Liver (tissue), 3 donors: ENCODE results near the gene PIEZO1.

ENCODE experiments used
- FOXA1 ChIP-seq: IDR thresholded peaks from 2 replicates; pipeline ENCODE4 v1.6.1; 2016; ENCODE audit warnings: antibody characterized with exemption
- HNF4G ChIP-seq: IDR thresholded peaks from 2 replicates; pipeline ENCODE4 v1.6.1; 2016; ENCODE audit warnings: antibody characterized with exemption
- JUND ChIP-seq, 2 donors: IDR thresholded peaks; 2 replicates each; pipeline ENCODE4 v1.6.1; 2016; ENCODE audit warnings: antibody characterized with exemption in 2 of 2
- NR2F2 ChIP-seq: IDR thresholded peaks from 2 replicates; pipeline ENCODE4 v1.6.1; 2016; ENCODE audit warnings: antibody characterized with exemption
- SP1 ChIP-seq: IDR thresholded peaks from 2 replicates; pipeline ENCODE4 v1.6.1; 2018; ENCODE audit warnings: antibody characterized with exemption, mild to moderate bottlenecking
- TAF1 ChIP-seq: conservative IDR thresholded peaks from 2 replicates; pipeline ENCODE4 v1.6.1; 2016; ENCODE audit warnings: antibody characterized with exemption, mild to moderate bottlenecking
- YY1 ChIP-seq: IDR thresholded peaks from 2 replicates; pipeline ENCODE4 v1.6.1; 2016; ENCODE audit warnings: antibody characterized with exemption, mild to moderate bottlenecking
- TF ChIP-seq, protein P1 (sequence below): fragments of 150-350 bp; IDR thresholded peaks from 2 replicates; pipeline ENCODE4 v1.5.1; 2017; ENCODE audit warnings: improper control_type of control experiment, low read depth, low read length; ENCODE audit not compliant: missing input control
- TF ChIP-seq, protein P2 (sequence below): IDR thresholded peaks from 2 replicates; pipeline ENCODE4 v1.6.1; 2016; ENCODE audit warnings: antibody characterized with exemption
- TF ChIP-seq, protein P3 (sequence below): IDR thresholded peaks from 2 replicates; pipeline ENCODE4 v1.6.1; 2016; ENCODE audit warnings: antibody characterized with exemption
- TF ChIP-seq, protein P4 (sequence below): IDR thresholded peaks from 2 replicates; pipeline ENCODE4 v1.6.1; 2016; ENCODE audit warnings: antibody characterized with exemption
- TF ChIP-seq, protein P5 (sequence below): IDR thresholded peaks from 2 replicates; pipeline ENCODE4 v1.6.1; 2016; ENCODE audit warnings: antibody characterized with exemption, mild to moderate bottlenecking
- donor health status: healthy.
- donor health status: healthy.

DNA sequence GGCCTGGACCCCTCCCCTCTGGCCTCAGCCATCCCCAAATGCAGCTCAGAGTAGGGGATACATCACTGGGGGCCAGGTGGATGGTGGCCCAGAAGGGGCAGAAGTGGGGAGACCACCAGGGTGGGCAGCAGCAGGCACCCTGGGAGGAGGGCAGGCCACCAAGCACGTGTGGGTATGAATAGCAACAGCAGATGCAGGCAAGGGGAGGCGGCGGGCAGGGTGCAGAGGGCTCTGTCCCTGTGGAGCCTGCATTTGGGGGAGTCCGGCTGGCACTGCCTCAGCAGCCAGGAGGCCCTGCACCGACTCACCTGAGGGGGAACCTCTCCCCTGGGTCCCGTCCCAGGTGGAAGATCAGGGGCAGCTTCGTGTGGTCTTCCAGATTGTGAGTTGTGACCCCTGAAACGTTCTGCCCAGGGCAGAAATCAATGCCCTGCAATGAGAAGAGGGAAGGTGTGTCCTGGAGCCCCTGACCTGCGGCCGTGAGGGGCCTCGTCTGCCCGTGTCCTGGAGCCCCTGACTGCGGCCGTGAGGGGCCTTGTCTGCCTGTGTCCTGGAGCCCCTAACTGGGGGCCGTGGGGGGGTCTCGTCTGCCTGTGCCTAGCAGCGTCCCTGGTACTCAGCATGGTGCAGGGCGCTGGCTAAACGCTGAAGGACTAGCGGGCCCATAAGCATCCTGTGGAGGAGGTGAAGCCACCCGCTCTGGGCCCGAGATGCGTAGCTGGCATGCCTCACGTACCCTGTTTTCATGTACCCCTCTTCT, 37.4 kb upstream of the PIEZO1 start:
- no peak for TF ChIP-seq SP1
- TF ChIP-seq, protein P1, sequence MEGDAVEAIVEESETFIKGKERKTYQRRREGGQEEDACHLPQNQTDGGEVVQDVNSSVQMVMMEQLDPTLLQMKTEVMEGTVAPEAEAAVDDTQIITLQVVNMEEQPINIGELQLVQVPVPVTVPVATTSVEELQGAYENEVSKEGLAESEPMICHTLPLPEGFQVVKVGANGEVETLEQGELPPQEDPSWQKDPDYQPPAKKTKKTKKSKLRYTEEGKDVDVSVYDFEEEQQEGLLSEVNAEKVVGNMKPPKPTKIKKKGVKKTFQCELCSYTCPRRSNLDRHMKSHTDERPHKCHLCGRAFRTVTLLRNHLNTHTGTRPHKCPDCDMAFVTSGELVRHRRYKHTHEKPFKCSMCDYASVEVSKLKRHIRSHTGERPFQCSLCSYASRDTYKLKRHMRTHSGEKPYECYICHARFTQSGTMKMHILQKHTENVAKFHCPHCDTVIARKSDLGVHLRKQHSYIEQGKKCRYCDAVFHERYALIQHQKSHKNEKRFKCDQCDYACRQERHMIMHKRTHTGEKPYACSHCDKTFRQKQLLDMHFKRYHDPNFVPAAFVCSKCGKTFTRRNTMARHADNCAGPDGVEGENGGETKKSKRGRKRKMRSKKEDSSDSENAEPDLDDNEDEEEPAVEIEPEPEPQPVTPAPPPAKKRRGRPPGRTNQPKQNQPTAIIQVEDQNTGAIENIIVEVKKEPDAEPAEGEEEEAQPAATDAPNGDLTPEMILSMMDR: no peak
- TF ChIP-seq, protein P2, sequence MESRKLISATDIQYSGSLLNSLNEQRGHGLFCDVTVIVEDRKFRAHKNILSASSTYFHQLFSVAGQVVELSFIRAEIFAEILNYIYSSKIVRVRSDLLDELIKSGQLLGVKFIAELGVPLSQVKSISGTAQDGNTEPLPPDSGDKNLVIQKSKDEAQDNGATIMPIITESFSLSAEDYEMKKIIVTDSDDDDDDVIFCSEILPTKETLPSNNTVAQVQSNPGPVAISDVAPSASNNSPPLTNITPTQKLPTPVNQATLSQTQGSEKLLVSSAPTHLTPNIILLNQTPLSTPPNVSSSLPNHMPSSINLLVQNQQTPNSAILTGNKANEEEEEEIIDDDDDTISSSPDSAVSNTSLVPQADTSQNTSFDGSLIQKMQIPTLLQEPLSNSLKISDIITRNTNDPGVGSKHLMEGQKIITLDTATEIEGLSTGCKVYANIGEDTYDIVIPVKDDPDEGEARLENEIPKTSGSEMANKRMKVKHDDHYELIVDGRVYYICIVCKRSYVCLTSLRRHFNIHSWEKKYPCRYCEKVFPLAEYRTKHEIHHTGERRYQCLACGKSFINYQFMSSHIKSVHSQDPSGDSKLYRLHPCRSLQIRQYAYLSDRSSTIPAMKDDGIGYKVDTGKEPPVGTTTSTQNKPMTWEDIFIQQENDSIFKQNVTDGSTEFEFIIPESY: no peak
- TF ChIP-seq TAF1: no peak
- no peak for TF ChIP-seq HNF4G
- no peak for TF ChIP-seq NR2F2
- TF ChIP-seq, protein P3, sequence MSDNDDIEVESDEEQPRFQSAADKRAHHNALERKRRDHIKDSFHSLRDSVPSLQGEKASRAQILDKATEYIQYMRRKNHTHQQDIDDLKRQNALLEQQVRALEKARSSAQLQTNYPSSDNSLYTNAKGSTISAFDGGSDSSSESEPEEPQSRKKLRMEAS: no peak
- TF ChIP-seq, protein P4, sequence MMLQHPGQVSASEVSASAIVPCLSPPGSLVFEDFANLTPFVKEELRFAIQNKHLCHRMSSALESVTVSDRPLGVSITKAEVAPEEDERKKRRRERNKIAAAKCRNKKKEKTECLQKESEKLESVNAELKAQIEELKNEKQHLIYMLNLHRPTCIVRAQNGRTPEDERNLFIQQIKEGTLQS: no peak
- TF ChIP-seq FOXA1: no peak
- no peak for TF ChIP-seq JUND (IDR thresholded peaks at IDR 0.05)
- TF ChIP-seq, protein P5, sequence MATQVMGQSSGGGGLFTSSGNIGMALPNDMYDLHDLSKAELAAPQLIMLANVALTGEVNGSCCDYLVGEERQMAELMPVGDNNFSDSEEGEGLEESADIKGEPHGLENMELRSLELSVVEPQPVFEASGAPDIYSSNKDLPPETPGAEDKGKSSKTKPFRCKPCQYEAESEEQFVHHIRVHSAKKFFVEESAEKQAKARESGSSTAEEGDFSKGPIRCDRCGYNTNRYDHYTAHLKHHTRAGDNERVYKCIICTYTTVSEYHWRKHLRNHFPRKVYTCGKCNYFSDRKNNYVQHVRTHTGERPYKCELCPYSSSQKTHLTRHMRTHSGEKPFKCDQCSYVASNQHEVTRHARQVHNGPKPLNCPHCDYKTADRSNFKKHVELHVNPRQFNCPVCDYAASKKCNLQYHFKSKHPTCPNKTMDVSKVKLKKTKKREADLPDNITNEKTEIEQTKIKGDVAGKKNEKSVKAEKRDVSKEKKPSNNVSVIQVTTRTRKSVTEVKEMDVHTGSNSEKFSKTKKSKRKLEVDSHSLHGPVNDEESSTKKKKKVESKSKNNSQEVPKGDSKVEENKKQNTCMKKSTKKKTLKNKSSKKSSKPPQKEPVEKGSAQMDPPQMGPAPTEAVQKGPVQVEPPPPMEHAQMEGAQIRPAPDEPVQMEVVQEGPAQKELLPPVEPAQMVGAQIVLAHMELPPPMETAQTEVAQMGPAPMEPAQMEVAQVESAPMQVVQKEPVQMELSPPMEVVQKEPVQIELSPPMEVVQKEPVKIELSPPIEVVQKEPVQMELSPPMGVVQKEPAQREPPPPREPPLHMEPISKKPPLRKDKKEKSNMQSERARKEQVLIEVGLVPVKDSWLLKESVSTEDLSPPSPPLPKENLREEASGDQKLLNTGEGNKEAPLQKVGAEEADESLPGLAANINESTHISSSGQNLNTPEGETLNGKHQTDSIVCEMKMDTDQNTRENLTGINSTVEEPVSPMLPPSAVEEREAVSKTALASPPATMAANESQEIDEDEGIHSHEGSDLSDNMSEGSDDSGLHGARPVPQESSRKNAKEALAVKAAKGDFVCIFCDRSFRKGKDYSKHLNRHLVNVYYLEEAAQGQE: no peak
- no peak for TF ChIP-seq YY1
